Uterus (tissue), 2 donors: ENCODE data around the gene OSBPL9.
"Not testable (repeated sequence)": the region's sequence is repeated elsewhere in the genome, so short reads cannot be mapped to it uniquely, and the experiment has no call there.

Experiments used
- CTCF ChIP-seq, 4 experiments: fragments of 200-600 bp in 2 of 4; fragments of 450-650 bp in 2 of 4; sonication (generic) in 2 of 4; IDR thresholded peaks; one replicate each; pipeline ENCODE4 v1.5.1; 2016 to 2019; ENCODE audit warnings: antibody characterized with exemption in 4 of 4, mild to moderate bottlenecking in 2 of 4, moderate library complexity in 1 of 4
- POLR2A ChIP-seq, 2 donors: fragments of 450-650 bp; IDR thresholded peaks; one replicate each; pipeline ENCODE4 v1.6.1; 2016; ENCODE audit warnings: antibody characterized with exemption in 2 of 2, mild to moderate bottlenecking in 1 of 2, moderate library complexity in 1 of 2

DNA sequence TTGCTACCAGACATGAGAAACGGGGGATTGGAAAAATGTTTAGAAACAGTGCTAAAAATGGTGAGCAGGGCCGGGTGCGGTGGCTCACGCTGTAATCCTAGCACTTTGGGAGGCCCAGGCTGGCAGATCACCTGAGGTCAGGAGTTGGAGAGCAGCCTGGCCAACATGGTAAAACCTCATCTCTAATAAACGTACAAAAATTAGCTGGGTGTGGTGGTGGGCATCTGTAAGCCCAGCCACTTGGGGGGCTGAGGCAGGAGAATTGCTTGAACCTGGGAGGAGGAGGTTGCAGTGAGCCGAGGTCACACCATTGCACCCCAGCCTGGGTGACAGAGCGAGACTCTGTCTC lies 116.5 kb downstream of the OSBPL9 start:
- TF ChIP-seq POLR2A, CTCF (IDR thresholded peaks at IDR 0.05): not testable (repeated sequence)
